Measurements from ENCODE around the gene QRFP. TPM values are rescaled to one million over a fixed set of nuclear protein-coding genes. Genes with fewer than 3 reads are reported as not detected.

The QRFP gene
- total RNA-seq, 4 donors from 2014 or later = not detected

- intact Hi-C loops (cut with DNase I; ENCODE audit: low total_unique reads) = loop anchor here (10.0 kb wide), 1 partner anchor 63 kb away; the partner anchor contains the start of gene FIBCD1
- WGBS, 2 donors = 82 to 85% methylated on average over 15 of the region's 15 CpGs
Observed at GRCh38 chr9:130872093-130872492, 24.5 kb downstream of the QRFP start.

GRCh38 chr9:130871395-130872062, 25.1 kb downstream of the QRFP start:
- no peak for DNase-seq (ENCODE audit: low spot score in 2 of 2)
- WGBS, 2 donors = 80 to 91% methylated on average over 10 of the region's 10 CpGs
- intact Hi-C loops (cut with DNase I; ENCODE audit: low total_unique reads) = loop anchor here (10.0 kb wide), 1 partner anchor 63 kb away; the partner anchor contains the start of gene FIBCD1
- no peak for TF ChIP-seq POLR2A (IDR thresholded peaks at IDR 0.05)
- no peak for TF ChIP-seq CTCF (IDR thresholded peaks at IDR 0.05)
- no peak overlapping the region for H3K4me3 ChIP-seq (ENCODE audit: low read depth, poor library complexity, severe bottlenecking)

More at GRCh38 chr9:130872093-130872492, 24.5 kb downstream of the QRFP start:
- no peak overlapping the region for H3K4me3 ChIP-seq (ENCODE audit: low read depth, poor library complexity, severe bottlenecking)
- no peak for DNase-seq (ENCODE audit: low spot score in 2 of 2)
- no peak for TF ChIP-seq CTCF (IDR thresholded peaks at IDR 0.05)
- no peak for TF ChIP-seq POLR2A (IDR thresholded peaks at IDR 0.05)

DNA sequence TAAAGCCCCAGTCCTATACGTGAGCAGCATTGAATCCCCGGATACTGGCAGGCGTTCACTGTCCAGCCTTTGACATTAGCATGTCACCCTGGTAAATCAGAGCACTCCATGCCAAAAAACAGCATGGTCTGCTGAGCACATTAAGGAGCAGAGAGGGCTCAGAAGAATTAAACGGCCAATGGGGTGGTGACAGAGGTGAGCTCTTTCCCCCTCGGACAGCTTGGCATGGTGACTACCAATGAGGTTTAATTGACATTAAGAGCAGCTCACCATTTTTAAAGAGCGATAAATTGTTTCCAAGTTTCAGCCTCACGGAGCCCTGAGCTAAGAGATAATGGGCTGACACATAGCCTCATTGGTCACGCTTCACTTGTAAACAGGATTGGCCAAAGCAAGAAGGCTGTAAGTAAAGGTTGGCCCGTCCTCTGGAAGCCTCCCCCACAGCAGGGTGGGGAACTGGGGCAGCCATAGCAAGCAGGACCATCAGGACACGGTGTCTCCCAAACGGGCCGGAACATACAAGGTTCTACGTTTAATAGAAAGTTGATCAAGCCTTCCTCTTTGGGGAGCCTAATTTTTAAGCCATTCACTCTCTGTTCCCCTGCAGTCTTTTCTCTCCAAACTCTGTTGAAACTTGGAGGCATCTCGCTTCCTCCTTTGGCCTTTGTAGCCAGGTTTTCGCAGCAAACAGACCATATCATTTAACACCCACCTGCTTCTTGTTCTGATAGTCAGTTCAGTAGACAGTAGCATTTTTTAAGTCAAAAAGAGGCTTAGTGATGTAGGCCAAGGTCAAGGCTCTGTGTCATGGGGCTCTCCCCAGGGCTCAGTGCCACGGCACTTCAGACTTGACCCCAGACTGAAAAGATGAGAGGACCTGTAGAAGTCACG, 25.9 kb downstream of the QRFP start:
- intact Hi-C loops (cut with DNase I; ENCODE audit: low total_unique reads) = loop anchor here (10.0 kb wide), 1 partner anchor 64 kb away; the partner anchor contains the start of gene FIBCD1
- no peak for DNase-seq (ENCODE audit: low spot score in 2 of 2)
- no peak overlapping the region for H3K4me3 ChIP-seq (ENCODE audit: low read depth, poor library complexity, severe bottlenecking)
- TF ChIP-seq POLR2A (IDR thresholded peaks at IDR 0.05) (no peak), CTCF (IDR thresholded peaks at IDR 0.05) (no peak)
- 85 to 89% methylated on average over 17 of the region's 17 CpGs for WGBS, 2 donors

GRCh38 chr9:130869250-130869649, 27.4 kb downstream of the QRFP start:
- intact Hi-C loops (cut with DNase I; ENCODE audit: low total_unique reads) = loop anchor here (10.0 kb wide), 1 partner anchor 104 kb away; no protein-coding TSS in a partner anchor
- WGBS, 2 donors = 78 to 85% methylated on average over 8 of the region's 8 CpGs
- DNase-seq (ENCODE audit: low spot score in 2 of 2) = no peak
- H3K4me3 ChIP-seq (ENCODE audit: low read depth, poor library complexity, severe bottlenecking) = no peak overlapping the region
- TF ChIP-seq CTCF (IDR thresholded peaks at IDR 0.05) (no peak), POLR2A (IDR thresholded peaks at IDR 0.05) (no peak)

DNA sequence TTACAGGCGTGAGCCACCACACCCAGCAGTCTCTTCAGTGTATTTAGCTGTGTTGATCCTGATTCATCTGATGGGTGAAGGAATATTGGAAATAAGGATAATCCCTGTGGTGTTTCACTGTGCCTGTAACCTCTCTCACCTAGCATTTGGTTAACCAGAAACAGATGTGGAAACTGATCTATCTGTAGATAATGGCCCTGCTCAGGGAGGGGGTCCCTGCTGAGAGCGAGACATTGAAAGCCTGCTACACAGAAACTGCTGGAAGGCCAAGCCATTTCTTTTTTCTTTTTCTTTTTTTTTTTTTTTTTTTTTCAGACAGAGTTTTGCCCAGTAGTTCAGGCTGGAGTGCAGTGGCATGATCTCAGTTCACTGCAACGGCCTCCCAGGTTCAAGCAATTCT, 28.4 kb downstream of the QRFP start:
- TF ChIP-seq CTCF (IDR thresholded peaks at IDR 0.05) (no peak), POLR2A (IDR thresholded peaks at IDR 0.05) (no peak)
- no peak for DNase-seq (ENCODE audit: low spot score in 2 of 2)
- H3K4me3 ChIP-seq (ENCODE audit: low read depth, poor library complexity, severe bottlenecking) = no peak overlapping the region
- 90% methylated on average over 3 of the region's 3 CpGs for WGBS, 2 donors
- intact Hi-C loops (cut with DNase I; ENCODE audit: low total_unique reads) = loop anchor here (10.0 kb wide), 1 partner anchor 103 kb away; no protein-coding TSS in a partner anchor
